ENCODE data around the gene MRPL23.

GRCh38 chr11:1978720-1979473, 31.8 kb downstream of the MRPL23 start:
- no peak for TF ChIP-seq CTCF (conservative IDR thresholded peaks at IDR 0.05)
- no peak for TF ChIP-seq EZH2 (IDR thresholded peaks at IDR 0.05; ENCODE audit: low read depth)
